K562 (cell line): ENCODE measurements around the gene TSR3. TPM values are rescaled to one million over a fixed set of nuclear protein-coding genes. Genes with fewer than 3 reads are reported as not detected.

Source experiments
- BRD4 ChIP-seq: fragments of 200-600 bp; sonication (generic); IDR thresholded peaks from 2 replicates; pipeline ENCODE4 v1.6.1; 2017; ENCODE audit warnings: inconsistent platforms
- CBX5 ChIP-seq: IDR thresholded peaks from 2 replicates; pipeline ENCODE4 v1.6.1; 2014; ENCODE audit warnings: low read depth, borderline replicate concordance
- CHD7 ChIP-seq: fragments of 200-600 bp; sonication (generic); IDR thresholded peaks from one replicate; pipeline ENCODE4 v1.6.1; 2012; ENCODE audit warnings: mild to moderate bottlenecking, low read depth, low read length, inconsistent platforms
- EGR1 ChIP-seq: fragments of 450-650 bp; conservative IDR thresholded peaks from 2 replicates; pipeline ENCODE4 v1.6.1; 2017; ENCODE audit warnings: mild to moderate bottlenecking
- ETS2 ChIP-seq: IDR thresholded peaks from 2 replicates; pipeline ENCODE4 v1.6.1; 2016; ENCODE audit warnings: borderline replicate concordance, missing genetic modification characterization, mild to moderate bottlenecking, moderate library complexity, missing compliant biosample characterization; ENCODE audit not compliant: poor library complexity, severe bottlenecking
- KLF1 ChIP-seq: fragments of 450-650 bp; IDR thresholded peaks from 2 replicates; pipeline ENCODE4 v1.6.1; 2016; ENCODE audit warnings: missing genetic modification characterization, missing compliant biosample characterization
- MEF2D ChIP-seq: conservative IDR thresholded peaks from 2 replicates; pipeline ENCODE4 v1.6.1; 2016; ENCODE audit warnings: low read depth, missing genetic modification characterization, missing compliant biosample characterization
- POLR2A ChIP-seq: fragments of 450-650 bp; conservative IDR thresholded peaks from 2 replicates; pipeline ENCODE4 v1.6.1; 2016
- PURB ChIP-seq: sonication (generic); formaldehyde crosslinking; IDR thresholded peaks from 2 replicates; pipeline ENCODE4 v1.9.0; 2021; ENCODE audit warnings: low read depth, mild to moderate bottlenecking, missing genetic modification reagents
- RBM17 ChIP-seq: fragments of 200-400 bp; formaldehyde crosslinking; IDR thresholded peaks from 2 replicates; pipeline ENCODE4 v1.6.1; 2017; ENCODE audit warnings: low read depth, mild to moderate bottlenecking, low read length, borderline replicate concordance
- SMARCB1 ChIP-seq: IDR thresholded peaks from 2 replicates; pipeline ENCODE4 v1.6.1; 2011; ENCODE audit warnings: improper control_type of control experiment, low read depth; ENCODE audit not compliant: insufficient read length
- TBL1XR1 ChIP-seq, 2 experiments: IDR thresholded peaks; 2 replicates each; pipeline ENCODE4 v1.6.1; 2012; ENCODE audit warnings: improper control_type of control experiment in 2 of 2, low read length in 2 of 2, mild to moderate bottlenecking in 1 of 2
- ZNF316 ChIP-seq: fragments of 450-650 bp; IDR thresholded peaks from 2 replicates; pipeline ENCODE4 v1.6.1; 2016
- ZNF785 ChIP-seq: fragments of 250-450 bp; sonication (Bioruptor Pico); IDR thresholded peaks from 2 replicates; pipeline ENCODE4 v1.4.0; 2020; ENCODE audit warnings: mild to moderate bottlenecking
- polyA plus RNA-seq, 8 experiments: library from polyadenylated mRNA; depleted of rRNA in 4 of 8; stranded (reverse) in 5 of 8; unstranded in 3 of 8; fragments of >200 nt; fragmentation: Nextera tagmentation in 2 of 8; fragmentation: Illumina TruSeq in 1 of 8; extraction: Ambion mirVana in 2 of 8; extraction: Trizol in 1 of 8; gene quantifications; 2 replicates each; pipeline versions ENCODE4 v1.2.1 to v1.2.3, GENCODE V29; 2011 to 2014; ENCODE audit warnings: inconsistent platforms in 1 of 8, missing spikeins in 1 of 8
- total RNA-seq, 7 experiments: library from RNA; depleted of rRNA in 6 of 7; stranded (reverse); fragments of >200 nt in 6 of 7; fragmentation: Illumina TruSeq in 2 of 7; extraction: Trizol in 2 of 7; gene quantifications; 2 replicates each; pipeline versions ENCODE4 v1.2.1 to v1.2.3, GENCODE V29; 2011 to 2021; ENCODE audit warnings: low replicate concordance in 1 of 7
- TF ChIP-seq, protein P1 (sequence below): sonication (generic); formaldehyde crosslinking; IDR thresholded peaks from 2 replicates; pipeline ENCODE4 v1.8.1; 2022; ENCODE audit warnings: missing genetic modification reagents

TSR3 gene
- total and polyA plus RNA-seq, 9 of the 15 experiments (the other 6 are each of a cell fraction or from before 2014, with no cell fraction given): 1.5 to 74.8 (median 16.5) TPM

DNA sequence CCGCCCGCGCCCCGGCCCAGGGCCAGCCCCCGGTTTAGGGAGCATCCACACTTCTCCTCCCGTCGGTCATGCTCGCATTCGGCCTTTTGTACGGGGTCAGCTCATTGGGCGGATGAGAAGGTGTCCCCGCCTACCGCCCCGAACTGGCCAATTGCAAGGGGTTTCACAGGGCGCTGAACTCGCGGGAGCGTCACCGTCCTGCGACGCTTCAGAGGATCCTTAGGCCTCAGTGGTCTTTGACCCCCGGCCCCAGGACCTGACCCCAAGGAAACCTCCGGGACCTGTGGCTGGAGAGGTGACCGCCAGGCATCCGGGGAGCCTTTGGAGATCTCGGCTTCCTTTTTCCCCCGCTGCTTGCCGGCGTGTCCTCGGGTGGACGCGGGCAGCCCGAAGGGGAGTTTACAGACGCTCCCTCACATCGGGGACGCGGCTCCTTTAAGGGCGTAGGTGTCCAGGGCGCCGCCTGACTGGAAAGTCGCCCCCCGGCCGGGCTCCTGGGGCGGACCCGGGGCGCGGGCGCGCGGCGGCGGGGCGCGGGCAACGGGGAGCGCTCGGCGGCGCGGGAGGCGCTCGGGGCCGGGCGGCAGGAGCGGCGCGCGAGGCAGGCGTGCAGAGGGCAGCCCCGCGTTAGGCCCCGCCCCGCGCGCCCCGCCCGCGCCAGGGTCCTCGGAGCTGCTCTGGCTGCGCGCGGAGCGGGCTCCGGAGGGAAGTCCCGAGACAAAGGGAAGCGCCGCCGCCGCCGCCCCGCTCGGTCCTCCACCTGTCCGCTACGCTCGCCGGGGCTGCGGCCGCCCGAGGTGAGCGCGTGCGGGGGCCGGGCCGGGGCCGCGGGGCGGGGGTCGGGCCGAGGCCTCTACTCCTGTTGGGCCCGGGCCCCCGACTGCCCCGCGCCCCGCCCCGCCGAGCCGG is 42.4 kb downstream of the TSR3 start, which contains the start of gene UBE2I (continued):
- TF ChIP-seq CHD7: no peak
- no peak for TF ChIP-seq SMARCB1
- TF ChIP-seq EGR1: peak; percentile 53; the same call in 1 of the 2 replicates
- no peak for TF ChIP-seq ZNF785 (CRISPR knock-in tag)
- TF ChIP-seq, protein P1, sequence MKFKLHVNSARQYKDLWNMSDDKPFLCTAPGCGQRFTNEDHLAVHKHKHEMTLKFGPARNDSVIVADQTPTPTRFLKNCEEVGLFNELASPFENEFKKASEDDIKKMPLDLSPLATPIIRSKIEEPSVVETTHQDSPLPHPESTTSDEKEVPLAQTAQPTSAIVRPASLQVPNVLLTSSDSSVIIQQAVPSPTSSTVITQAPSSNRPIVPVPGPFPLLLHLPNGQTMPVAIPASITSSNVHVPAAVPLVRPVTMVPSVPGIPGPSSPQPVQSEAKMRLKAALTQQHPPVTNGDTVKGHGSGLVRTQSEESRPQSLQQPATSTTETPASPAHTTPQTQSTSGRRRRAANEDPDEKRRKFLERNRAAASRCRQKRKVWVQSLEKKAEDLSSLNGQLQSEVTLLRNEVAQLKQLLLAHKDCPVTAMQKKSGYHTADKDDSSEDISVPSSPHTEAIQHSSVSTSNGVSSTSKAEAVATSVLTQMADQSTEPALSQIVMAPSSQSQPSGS: no peak
- no peak for TF ChIP-seq CBX5
- peak; percentile 99 for TF ChIP-seq BRD4
- TF ChIP-seq MEF2D (tag): peak; percentile 72; the same call in 1 of the 2 replicates
- TF ChIP-seq PURB (CRISPR knock-in tag): no peak
- TF ChIP-seq ZNF316: peak; percentile 24; the same call in 1 of the 2 replicates
- TF ChIP-seq KLF1 (tag): peak; percentile 30; the same call in 1 of the 2 replicates
- TF ChIP-seq RBM17: no peak
- no peak for TF ChIP-seq ETS2
- TF ChIP-seq TBL1XR1 (IDR thresholded peaks at IDR 0.05; ENCODE audit: low read length in 2 of 2): peak in 1 of 2 experiments; percentile 10; a peak in 1 of 4 replicates
- TF ChIP-seq POLR2A: no peak
